ENCODE data around the gene MOSMO. TPM values are rescaled to one million over a fixed set of nuclear protein-coding genes. Genes with fewer than 3 reads are reported as not detected.
A peak's percentile ranks its signal among the peaks of the same experiment; 100 is the strongest.

The MOSMO gene
- total and polyA plus RNA-seq, 10 of the 15 experiments (the other 5 are each of a cell fraction or from before 2014, with no cell fraction given), result 1.7 to 26.7 (median 12.2) TPM

- no peak for TF ChIP-seq ZNF24 (IDR thresholded peaks at IDR 0.05)
- no peak for TF ChIP-seq YBX1 (IDR thresholded peaks at IDR 0.05)
- no peak for TF ChIP-seq TCF3 (IDR thresholded peaks at IDR 0.05; ENCODE audit: borderline replicate concordance, insufficient read depth, low read depth, low read length)
- no peak for TF ChIP-seq MXI1 (IDR thresholded peaks at IDR 0.05; ENCODE audit: low read depth, low read length)
- TF ChIP-seq RELA (IDR thresholded peaks at IDR 0.05; ENCODE audit: borderline replicate concordance, partially characterized antibody), result no peak
- no peak for TF ChIP-seq MEF2B (IDR thresholded peaks at IDR 0.05; ENCODE audit: partially characterized antibody, poor library complexity, severe bottlenecking)
- no peak for TF ChIP-seq EP300 (IDR thresholded peaks at IDR 0.05; ENCODE audit: borderline replicate concordance in 1 of 2, control insufficient read depth in 1 of 2, low read depth in 2 of 2, low read length in 2 of 2)
- no peak for TF ChIP-seq POLR2AphosphoS5 (IDR thresholded peaks at IDR 0.05; ENCODE audit: low read length)
- TF ChIP-seq NKRF (conservative IDR thresholded peaks at IDR 0.05), result no peak
These were observed 2.2 kb upstream of the MOSMO start (continued) for GRCh38 chr16:22005746-22006145.

GRCh38 chr16:22006636-22007035, 1.3 kb upstream of the MOSMO start:
- Histone ChIP-seq H3K4me3 (peak overlapping the region; percentile 88; the same call in 1 of the 2 replicates), H3K9ac (ENCODE audit: control insufficient read depth, insufficient read depth, low read length) (no peak overlapping the region)
- RAD21 ChIA-PET (ENCODE audit: unreplicated experiment), result interaction anchor here (0.7 to 22.7 kb wide), 6 partner anchors 17 to 187 kb away, joined by 3 to 466 read pairs (median 4); no protein-coding TSS in a partner anchor
- TF ChIP-seq RELB (IDR thresholded peaks at IDR 0.05; ENCODE audit: low read depth), result no peak
- no peak for TF ChIP-seq NKRF (conservative IDR thresholded peaks at IDR 0.05)
- TF ChIP-seq ZNF384 (IDR thresholded peaks at IDR 0.05; ENCODE audit: borderline replicate concordance, low read depth, low read length), result no peak
- no peak for TF ChIP-seq TCF3 (IDR thresholded peaks at IDR 0.05; ENCODE audit: borderline replicate concordance, insufficient read depth, low read depth, low read length)
- no peak for TF ChIP-seq YBX1 (IDR thresholded peaks at IDR 0.05)
- TF ChIP-seq TBL1XR1 (IDR thresholded peaks at IDR 0.05; ENCODE audit: low read depth, low read length), result no peak

More at GRCh38 chr16:22006636-22007035, 1.3 kb upstream of the MOSMO start:
- BruUV-seq (replicated peaks), result no TSS peak
- FAIRE-seq (no peak), ATAC-seq (no peak), DNase-seq (ENCODE audit: low read depth, low spot score) (no peak)
- 59% methylated on average over 6 of the region's 6 CpGs for WGBS (ENCODE audit: insufficient coverage, insufficient replicate concordance, low lambda C conversion rate, missing lambda C conversion rate)
- no peaks in the 10 kb centered on the region for H3K27me3 ChIP-seq (replicated peaks in 1 of 2; ENCODE audit: control insufficient read depth in 2 of 2, insufficient read depth in 2 of 2, low read length in 1 of 2)
- CTCF ChIA-PET, result interaction anchor here (1.1 to 20.1 kb wide), 7 partner anchors 11 to 180 kb away, joined by 3 to 686 read pairs (median 12); no protein-coding TSS in a partner anchor
- peaks cover 13% of the 10 kb centered on the region for H3K4me1 ChIP-seq (ENCODE audit: control insufficient read depth, insufficient read depth, low read length)
- peaks cover 15% of the 10 kb centered on the region for H3K79me2 ChIP-seq (ENCODE audit: control insufficient read depth, insufficient read depth, low read length)
- no peaks in the 10 kb centered on the region for H3K9me3 ChIP-seq (replicated peaks; ENCODE audit: control insufficient read depth, insufficient read depth, low read length)
- H2AFZ ChIP-seq (ENCODE audit: control insufficient read depth, low read depth, low read length), result peak overlapping the region; percentile 92; the same call in 1 of the 2 replicates
- intact Hi-C loops (cut with micrococcal nuclease; ENCODE audit: unreplicated experiment), result no loop called here
- no peaks in the 10 kb centered on the region for H3K36me3 ChIP-seq (ENCODE audit: control insufficient read depth in 2 of 2, insufficient read depth in 2 of 2, low read length in 1 of 2)
- POLR2A ChIA-PET, result interaction anchor here (1.8 to 2.1 kb wide), 3 partner anchors 10 to 71 kb away, joined by 7 to 8 read pairs (median 8); no protein-coding TSS in a partner anchor
- SMC1A ChIA-PET (ENCODE audit: uncharacterized antibody, unreplicated experiment), result interaction anchor here (1.0 to 25.5 kb wide), 9 partner anchors 20 to 182 kb away, joined by 3 to 567 read pairs (median 5); no protein-coding TSS in a partner anchor
- H3K27ac ChIP-seq (ENCODE audit: control insufficient read depth, insufficient read depth), result no peak overlapping the region
- H4K20me1 ChIP-seq (ENCODE audit: control insufficient read depth, insufficient read depth), result no peaks in the 10 kb centered on the region
- in situ Hi-C loops (cut with MboI), result no loop called here
- peak overlapping the region; percentile 91 for H3K4me2 ChIP-seq (ENCODE audit: control insufficient read depth, insufficient read depth)
